ENCODE measurements around the gene UBR2. TPM values are rescaled to one million over a fixed set of nuclear protein-coding genes. Genes with fewer than 3 reads are reported as not detected.
A peak's percentile ranks its signal among the peaks of the same experiment; 100 is the strongest.

The UBR2 gene
- total and polyA plus RNA-seq, 2 of the 13 experiments (the other 11 are each of a cell fraction or from before 2014, with no cell fraction given) = 17.6 to 29.3 TPM

- TF ChIP-seq FOXA1 (IDR thresholded peaks at IDR 0.05) (no peak), FOXA1 (CRISPR knock-in tag; IDR thresholded peaks at IDR 0.05) (peak; percentile 84), TMF1 (CRISPR knock-in tag; IDR thresholded peaks at IDR 0.05; ENCODE audit: low read depth) (no peak), REXO4 (CRISPR knock-in tag; IDR thresholded peaks at IDR 0.05; ENCODE audit: borderline replicate concordance) (no peak), MIXL1 (CRISPR knock-in tag; IDR thresholded peaks at IDR 0.05) (peak; percentile 41; the same call in 1 of the 2 replicates), CHD2 (IDR thresholded peaks at IDR 0.05; ENCODE audit: low read depth, low read length) (no peak), BCLAF1 (IDR thresholded peaks at IDR 0.05) (no peak), DPF2 (CRISPR knock-in tag; IDR thresholded peaks at IDR 0.05; ENCODE audit: borderline replicate concordance, low read depth) (no peak), AGO1 (IDR thresholded peaks at IDR 0.05; ENCODE audit: low read depth, low read length, poor library complexity, severe bottlenecking) (no peak), DR1 (CRISPR knock-in tag; IDR thresholded peaks at IDR 0.05) (no peak), TFDP2 (CRISPR knock-in tag; IDR thresholded peaks at IDR 0.05) (no peak), ATAD3A (CRISPR knock-in tag; IDR thresholded peaks at IDR 0.05) (no peak), CBX2 (IDR thresholded peaks at IDR 0.05; ENCODE audit: low read depth, low read length) (no peak), CBX2 (CRISPR knock-in tag; IDR thresholded peaks at IDR 0.05; ENCODE audit: low read depth) (no peak), GLMP (CRISPR knock-in tag; IDR thresholded peaks at IDR 0.05; ENCODE audit: borderline replicate concordance) (no peak), YEATS2 (CRISPR knock-in tag; IDR thresholded peaks at IDR 0.05; ENCODE audit: borderline replicate concordance) (peak; percentile 59; the same call in 1 of the 2 replicates), RFX3 (CRISPR knock-in tag; IDR thresholded peaks at IDR 0.05) (no peak), ZSCAN29 (CRISPR knock-in tag; conservative IDR thresholded peaks at IDR 0.05) (0 out of 2 replicates have a peak, but pooled peaks have one; percentile 43), RFX5 (IDR thresholded peaks at IDR 0.05; ENCODE audit: low read depth, low read length) (no peak), ZNF746 (CRISPR knock-in tag; IDR thresholded peaks at IDR 0.05) (no peak), ZFP91 (CRISPR knock-in tag; IDR thresholded peaks at IDR 0.05; ENCODE audit: borderline replicate concordance) (no peak)
- TF ChIP-seq, protein P1, sequence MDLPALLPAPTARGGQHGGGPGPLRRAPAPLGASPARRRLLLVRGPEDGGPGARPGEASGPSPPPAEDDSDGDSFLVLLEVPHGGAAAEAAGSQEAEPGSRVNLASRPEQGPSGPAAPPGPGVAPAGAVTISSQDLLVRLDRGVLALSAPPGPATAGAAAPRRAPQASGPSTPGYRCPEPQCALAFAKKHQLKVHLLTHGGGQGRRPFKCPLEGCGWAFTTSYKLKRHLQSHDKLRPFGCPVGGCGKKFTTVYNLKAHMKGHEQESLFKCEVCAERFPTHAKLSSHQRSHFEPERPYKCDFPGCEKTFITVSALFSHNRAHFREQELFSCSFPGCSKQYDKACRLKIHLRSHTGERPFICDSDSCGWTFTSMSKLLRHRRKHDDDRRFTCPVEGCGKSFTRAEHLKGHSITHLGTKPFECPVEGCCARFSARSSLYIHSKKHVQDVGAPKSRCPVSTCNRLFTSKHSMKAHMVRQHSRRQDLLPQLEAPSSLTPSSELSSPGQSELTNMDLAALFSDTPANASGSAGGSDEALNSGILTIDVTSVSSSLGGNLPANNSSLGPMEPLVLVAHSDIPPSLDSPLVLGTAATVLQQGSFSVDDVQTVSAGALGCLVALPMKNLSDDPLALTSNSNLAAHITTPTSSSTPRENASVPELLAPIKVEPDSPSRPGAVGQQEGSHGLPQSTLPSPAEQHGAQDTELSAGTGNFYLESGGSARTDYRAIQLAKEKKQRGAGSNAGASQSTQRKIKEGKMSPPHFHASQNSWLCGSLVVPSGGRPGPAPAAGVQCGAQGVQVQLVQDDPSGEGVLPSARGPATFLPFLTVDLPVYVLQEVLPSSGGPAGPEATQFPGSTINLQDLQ (CRISPR knock-in tag; IDR thresholded peaks at IDR 0.05) = no peak
Observed at GRCh38 chr6:42726485-42727086, 162.8 kb downstream of the UBR2 start (continued).
